Fibroblast of lung (primary cell): Measurements from ENCODE around the gene CTRB2.

Experiments used
- CTCF ChIP-seq, 2 donors: IDR thresholded peaks in 1 of 2; conservative IDR thresholded peaks in 1 of 2; 1 replicate in 1 of 2; 2 replicates in 1 of 2; pipeline ENCODE4 v1.5.1; 2011 to 2012; ENCODE audit warnings: low read length in 2 of 2, control low read depth in 1 of 2, inconsistent platforms in 1 of 2, low read depth in 1 of 2, mild to moderate bottlenecking in 1 of 2
- EZH2 ChIP-seq: IDR thresholded peaks from 2 replicates; pipeline ENCODE4 v1.5.1; 2012; ENCODE audit warnings: low read length, control low read depth, mild to moderate bottlenecking; ENCODE audit errors: missing control alignments

GRCh38 chr16:75244225-75244809 lies 37.4 kb upstream of the CTRB2 start:
- TF ChIP-seq EZH2 (no peak), CTCF (conservative IDR thresholded peaks at IDR 0.05 in 1 of 2, IDR thresholded peaks at IDR 0.05 in 1 of 2; ENCODE audit: low read depth in 1 of 2, low read length in 2 of 2) (no peak)
